GM13976 (cell line): ENCODE results near the gene GABBR2.

Experiments
- DNase-seq: peaks from one replicate; pipeline ENCODE4 v3.0.0; 2012; ENCODE audit warnings: low spot score
- CTCF ChIP-seq: IDR thresholded peaks from 2 replicates; pipeline ENCODE4 v1.5.1; 2012; ENCODE audit warnings: borderline replicate concordance, mild to moderate bottlenecking; ENCODE audit not compliant: insufficient read depth; ENCODE audit errors: extremely low read depth, missing control alignments, control extremely low read depth
- in situ Hi-C: fragments of 300-500 bp; cut with MboI; formaldehyde crosslinking; loops from one replicate; pipeline ENCODE4 v1.12.0; 2022; ENCODE audit warnings: low sequenced_read_pairs, mixed read lengths, inconsistent platforms; ENCODE audit not compliant: unreplicated experiment

The GABBR2 gene

DNA sequence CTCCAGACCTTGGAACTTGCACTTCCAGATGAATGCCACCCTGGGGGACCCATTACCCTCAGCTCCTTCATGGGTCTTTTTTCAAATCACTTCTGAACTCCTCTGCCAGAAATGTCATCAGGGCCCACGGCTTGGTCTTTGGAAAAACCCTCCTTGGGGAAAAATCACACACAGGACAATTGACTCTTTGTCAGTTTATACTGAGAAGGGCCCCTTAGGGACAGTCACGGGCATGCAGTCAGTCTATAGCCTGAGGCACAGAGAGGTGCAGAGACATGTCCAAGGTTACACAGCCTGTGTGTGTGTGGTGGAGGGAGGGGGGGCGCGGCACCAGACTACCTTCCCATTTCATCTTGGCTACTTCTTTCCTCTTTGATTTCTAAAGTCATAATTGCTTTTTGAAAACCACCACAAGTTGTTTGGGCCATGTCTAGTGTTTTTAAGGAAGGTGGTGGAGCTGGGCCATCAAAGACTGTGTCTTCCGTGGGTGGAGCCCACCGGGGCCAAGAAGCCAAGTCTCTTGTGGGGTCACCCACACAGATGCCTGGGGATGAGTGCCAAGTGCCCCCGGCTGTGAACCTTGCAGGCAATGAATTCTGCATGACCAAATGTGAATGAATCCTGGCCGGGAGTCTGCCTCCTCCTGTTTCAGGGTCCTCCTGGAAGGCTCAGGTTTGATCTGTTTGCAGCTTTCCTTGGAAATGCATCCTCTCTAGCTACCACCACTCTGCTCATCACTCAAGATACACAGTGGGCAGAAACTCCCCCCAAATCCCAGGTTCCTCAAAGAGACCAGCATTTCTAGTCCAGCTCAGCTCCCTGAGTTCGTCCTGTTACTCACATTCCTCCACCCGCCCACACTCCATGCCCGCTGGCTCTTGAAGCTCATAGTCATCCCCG lies 253.2 kb downstream of the GABBR2 start:
- no peak for TF ChIP-seq CTCF
- no peak for DNase-seq
- in situ Hi-C loops, result no loop called here

GRCh38 chr9:98453589-98454311 lies 255.0 kb downstream of the GABBR2 start:
- in situ Hi-C loops, result no loop called here
- DNase-seq, result no peak

DNA sequence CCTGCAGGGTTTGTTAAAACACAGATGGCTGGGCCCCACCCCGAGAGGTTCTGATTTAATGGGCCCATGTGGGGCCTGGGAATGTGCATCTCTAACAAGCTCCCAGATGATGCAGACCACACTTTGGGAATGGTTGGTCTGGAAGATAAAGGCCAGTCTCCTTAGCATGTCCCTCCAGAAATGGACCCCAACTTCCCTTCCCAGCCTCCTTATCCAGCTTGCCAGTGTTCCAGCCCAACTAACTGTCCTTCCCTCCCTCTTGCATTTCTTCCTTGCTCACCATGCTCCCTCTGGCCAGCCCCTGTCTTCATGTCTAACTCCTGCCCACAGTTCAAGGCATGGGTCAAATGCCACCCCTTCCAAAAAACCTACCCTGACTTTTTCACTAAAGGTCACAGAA lies 257.2 kb downstream of the GABBR2 start:
- DNase-seq, result no peak
- in situ Hi-C loops, result no loop called here
- TF ChIP-seq CTCF, result no peak

More at GRCh38 chr9:98453589-98454311, 255.0 kb downstream of the GABBR2 start:
- TF ChIP-seq CTCF, result no peak

GRCh38 chr9:98450496-98450895 lies 258.2 kb downstream of the GABBR2 start:
- in situ Hi-C loops, result no loop called here
- TF ChIP-seq CTCF, result no peak
- DNase-seq, result no peak

GRCh38 chr9:98449871-98450270 lies 258.9 kb downstream of the GABBR2 start:
- no peak for DNase-seq
- TF ChIP-seq CTCF, result no peak
- in situ Hi-C loops, result no loop called here

DNA sequence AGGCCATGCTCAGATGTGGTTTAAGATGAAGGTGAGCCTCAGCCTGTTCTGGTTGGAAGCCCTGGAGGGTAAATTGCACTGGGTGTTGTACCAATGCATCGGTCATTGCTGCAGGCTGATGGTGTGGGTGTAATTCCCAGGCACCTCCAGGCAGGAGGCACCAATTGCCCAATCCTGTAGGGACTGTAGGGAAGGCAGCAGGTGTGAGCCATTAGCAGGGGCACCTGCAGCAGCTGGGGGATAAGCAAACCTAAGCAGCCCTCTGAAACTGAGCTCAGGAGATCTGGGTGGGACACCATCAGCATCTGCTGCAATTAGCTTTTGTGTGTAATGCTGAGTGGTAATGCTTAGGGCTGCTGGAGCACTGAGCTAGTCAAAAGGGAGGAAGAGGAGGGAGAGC lies 263.2 kb downstream of the GABBR2 start:
- no peak for DNase-seq
- in situ Hi-C loops, result no loop called here
- no peak for TF ChIP-seq CTCF
